Duodenal mucosa (tissue), 2 donors: ENCODE results near the gene N4BP2.
"Not testable (repeated sequence)": the region's sequence is repeated elsewhere in the genome, so short reads cannot be mapped to it uniquely, and the experiment has no call there.

Experiments used
- H3K27ac ChIP-seq: one replicate; pipeline ENCODE4 v1.7.0; 2013; ENCODE audit warnings: low read depth, low read length
- H3K27me3 ChIP-seq, 2 donors: one replicate each; pipeline ENCODE4 v1.7.0; 2013; ENCODE audit warnings: low read length in 2 of 2, control low read depth in 1 of 2; ENCODE audit not compliant: insufficient read depth in 2 of 2, control insufficient read depth in 1 of 2
- H3K36me3 ChIP-seq, 2 donors: one replicate each; pipeline ENCODE4 v1.7.0; 2013; ENCODE audit warnings: low read length in 2 of 2, control low read depth in 1 of 2; ENCODE audit not compliant: insufficient read depth in 2 of 2, control insufficient read depth in 1 of 2
- H3K4me1 ChIP-seq, 2 donors: one replicate each; pipeline ENCODE4 v1.7.0; 2013; ENCODE audit warnings: low read length in 2 of 2, control low read depth in 1 of 2; ENCODE audit not compliant: insufficient read depth in 2 of 2, control insufficient read depth in 1 of 2
- H3K4me3 ChIP-seq, 2 donors: one replicate each; pipeline ENCODE4 v1.7.0; 2013; ENCODE audit warnings: low read length in 2 of 2, low read depth in 1 of 2
- H3K9ac ChIP-seq, 2 donors: one replicate each; pipeline ENCODE4 v1.7.0; 2013; ENCODE audit warnings: low read length in 2 of 2, low read depth in 1 of 2
- H3K9me3 ChIP-seq, 2 donors: one replicate each; pipeline ENCODE4 v1.7.0; 2013; ENCODE audit warnings: low read length in 2 of 2, control low read depth in 1 of 2; ENCODE audit not compliant: control insufficient read depth in 1 of 2

N4BP2 gene

GRCh38 chr4:40121515-40121914 is 64.9 kb downstream of the N4BP2 start:
- Histone ChIP-seq H3K27ac (no peak overlapping the region), H3K36me3 (no peaks in the 10 kb centered on the region), H3K4me3 (no peak overlapping the region), H3K9ac (no peak overlapping the region), H3K27me3 (no peaks in the 10 kb centered on the region), H3K9me3 (no peaks in the 10 kb centered on the region), H3K4me1 (no peaks in the 10 kb centered on the region)

GRCh38 chr4:40122941-40123340 is 66.3 kb downstream of the N4BP2 start:
- no peak overlapping the region for H3K27ac ChIP-seq
- no peak overlapping the region for H3K9ac ChIP-seq
- H3K36me3 ChIP-seq, result no peaks in the 10 kb centered on the region
- H3K27me3 ChIP-seq, result no peaks in the 10 kb centered on the region
- H3K4me3 ChIP-seq, result no peak overlapping the region
- no peaks in the 10 kb centered on the region for H3K4me1 ChIP-seq
- H3K9me3 ChIP-seq, result no peaks in the 10 kb centered on the region

GRCh38 chr4:40124690-40125089 is 68.0 kb downstream of the N4BP2 start:
- Histone ChIP-seq H3K4me3 (no peak overlapping the region), H3K9me3 (no peaks in the 10 kb centered on the region), H3K27ac (no peak overlapping the region), H3K4me1 (no peaks in the 10 kb centered on the region), H3K36me3 (no peaks in the 10 kb centered on the region), H3K9ac (no peak overlapping the region), H3K27me3 (no peaks in the 10 kb centered on the region)

GRCh38 chr4:40130401-40131036 is 73.9 kb downstream of the N4BP2 start:
- no peaks in the 10 kb centered on the region for H3K36me3 ChIP-seq
- H3K9ac ChIP-seq, result no peak overlapping the region
- no peak overlapping the region for H3K4me3 ChIP-seq
- no peaks in the 10 kb centered on the region for H3K27me3 ChIP-seq
- no peak overlapping the region for H3K27ac ChIP-seq
- no peaks in the 10 kb centered on the region for H3K4me1 ChIP-seq
- no peaks in the 10 kb centered on the region for H3K9me3 ChIP-seq

GRCh38 chr4:40132816-40133215 is 76.2 kb downstream of the N4BP2 start:
- Histone ChIP-seq H3K4me1 (no peaks in the 10 kb centered on the region), H3K9ac (no peak overlapping the region), H3K27ac (no peak overlapping the region), H3K9me3 (no peaks in the 10 kb centered on the region), H3K4me3 (no peak overlapping the region), H3K27me3 (no peaks in the 10 kb centered on the region), H3K36me3 (peaks cover 0 to 3% of the 10 kb centered on the region in 2 donors)

GRCh38 chr4:40134206-40134917 is 77.7 kb downstream of the N4BP2 start:
- Histone ChIP-seq H3K9me3 (no peaks in the 10 kb centered on the region), H3K27ac (no peak overlapping the region), H3K36me3 (peaks cover 0 to 3% of the 10 kb centered on the region in 2 donors), H3K4me1 (no peaks in the 10 kb centered on the region), H3K4me3 (no peak overlapping the region), H3K27me3 (no peaks in the 10 kb centered on the region), H3K9ac (no peak overlapping the region)

- H3K27ac ChIP-seq, H3K27me3 ChIP-seq, H3K36me3 ChIP-seq, H3K4me3 ChIP-seq, H3K9me3 ChIP-seq, H3K4me1 ChIP-seq, H3K9ac ChIP-seq: not testable (repeated sequence)
Measured at GRCh38 chr4:40136202-40136601, 79.6 kb downstream of the N4BP2 start.

GRCh38 chr4:40140196-40140595 is 83.5 kb downstream of the N4BP2 start:
- Histone ChIP-seq H3K27ac (no peak overlapping the region), H3K9ac (no peak overlapping the region), H3K9me3 (no peaks in the 10 kb centered on the region), H3K4me3 (no peak overlapping the region), H3K4me1 (no peaks in the 10 kb centered on the region), H3K27me3 (no peaks in the 10 kb centered on the region), H3K36me3 (peaks cover 5 to 19% of the 10 kb centered on the region in 2 donors)

GRCh38 chr4:40140597-40140996 is 83.9 kb downstream of the N4BP2 start:
- H3K9ac ChIP-seq, H3K9me3 ChIP-seq, H3K27ac ChIP-seq, H3K27me3 ChIP-seq, H3K4me1 ChIP-seq, H3K4me3 ChIP-seq: not testable (repeated sequence)
- peaks cover 5 to 19% of the 10 kb centered on the region in 2 donors for H3K36me3 ChIP-seq

GRCh38 chr4:40143926-40144508 is 87.4 kb downstream of the N4BP2 start:
- Histone ChIP-seq H3K27ac (no peak overlapping the region), H3K4me3 (no peak overlapping the region), H3K4me1 (no peaks in the 10 kb centered on the region), H3K9ac (no peak overlapping the region), H3K27me3 (no peaks in the 10 kb centered on the region), H3K9me3 (no peaks in the 10 kb centered on the region), H3K36me3 (peaks cover 5 to 16% of the 10 kb centered on the region in 2 donors)
